GM19193 (cell line): Measurements from ENCODE around the gene HOXA1.

ENCODE experiments used
- POLR2A ChIP-seq: IDR thresholded peaks from 4 replicates; pipeline ENCODE4 v1.6.1; 2011; ENCODE audit not compliant: insufficient read depth, insufficient read length; ENCODE audit errors: extremely low read depth

Gene HOXA1

GRCh38 chr7:27105301-27106031, 9.7 kb upstream of the HOXA1 start:
- TF ChIP-seq POLR2A: no peak

GRCh38 chr7:27104341-27105058, 8.7 kb upstream of the HOXA1 start:
- no peak for TF ChIP-seq POLR2A

- TF ChIP-seq POLR2A: no peak
Observed at GRCh38 chr7:27103489-27104226, 7.9 kb upstream of the HOXA1 start.

- TF ChIP-seq POLR2A: no peak
Observed at GRCh38 chr7:27102581-27103442, 7.0 kb upstream of the HOXA1 start, which contains the start of gene HOXA2. Gene HOXA2 (minus strand): TSS chr7:27102683. CDS start chr7:27102500, 183 bp downstream.

- no peak for TF ChIP-seq POLR2A
Observed at GRCh38 chr7:27101957-27102580, 6.3 kb upstream of the HOXA1 start.

- no peak for TF ChIP-seq POLR2A
Observed at GRCh38 chr7:27101171-27101956, 5.6 kb upstream of the HOXA1 start.

- TF ChIP-seq POLR2A: no peak
Observed at GRCh38 chr7:27100694-27101170, 4.9 kb upstream of the HOXA1 start.

GRCh38 chr7:27099453-27100370, 3.9 kb upstream of the HOXA1 start:
- no peak for TF ChIP-seq POLR2A

- TF ChIP-seq POLR2A: no peak
Observed at GRCh38 chr7:27098578-27099451, 3.0 kb upstream of the HOXA1 start.

- TF ChIP-seq POLR2A: no peak
Observed at GRCh38 chr7:27097686-27098577, 2.1 kb upstream of the HOXA1 start.
